Colonic mucosa (tissue), 4 donors: ENCODE measurements around the gene MANEA. TPM values are rescaled to one million over a fixed set of nuclear protein-coding genes. Genes with fewer than 3 reads are reported as not detected.

Experiments used
- DNase-seq: peaks from one replicate; pipeline ENCODE4 v3.0.0-alpha.2; 2020
- H3K27ac ChIP-seq: fragments of 200-600 bp; one replicate; pipeline ENCODE4 v1.8.0; 2021
- H3K27me3 ChIP-seq: fragments of 200-600 bp; one replicate; pipeline ENCODE4 v1.8.0; 2021
- H3K36me3 ChIP-seq: fragments of 200-600 bp; one replicate; pipeline ENCODE4 v1.8.0; 2021
- H3K4me1 ChIP-seq: fragments of 200-600 bp; one replicate; pipeline ENCODE4 v1.8.0; 2021; ENCODE audit warnings: mild to moderate bottlenecking
- H3K4me3 ChIP-seq: fragments of 200-600 bp; one replicate; pipeline ENCODE4 v1.8.0; 2021
- H3K9ac ChIP-seq, 2 donors: one replicate each; pipeline ENCODE4 v1.7.0; 2013; ENCODE audit warnings: control low read depth in 2 of 2, low read depth in 2 of 2, low read length in 2 of 2
- H3K9me3 ChIP-seq: fragments of 200-600 bp; one replicate; pipeline ENCODE4 v1.8.0; 2021
- intact Hi-C: fragments of 100-400 bp; cut with DNase I; formaldehyde crosslinking; loops from one replicate; pipeline ENCODE4 v1.14.1; 2022
- total RNA-seq, 2 donors: library from RNA; stranded (reverse); fragmentation: NEBNext Ultra II Directional in 1 of 2; extraction: Animal tissue kit (Norgen Biotek cat#: 25700) in 1 of 2; gene quantifications; one replicate each; pipeline ENCODE4 v1.2.1, GENCODE V29; 2021
- TF ChIP-seq, protein P1 (sequence below): fragments of 200-600 bp; IDR thresholded peaks from one replicate; pipeline ENCODE4 v1.8.0; 2022; ENCODE audit warnings: antibody characterized with exemption, mild to moderate bottlenecking
- donor health status: healthy.
- donor health status: DM: no; HTN: no; CAD: no.
- donor health status: DM: no; HTN: no; CAD: no.

The MANEA gene
- total RNA-seq, 2 donors from 2014 or later: 4.9 to 7.5 TPM

- Histone ChIP-seq H3K27me3 (no peaks in the 10 kb centered on the region), H3K36me3 (no peaks in the 10 kb centered on the region), H3K9ac (no peak overlapping the region), H3K4me1 (no peaks in the 10 kb centered on the region), H3K9me3 (no peaks in the 10 kb centered on the region), H3K4me3 (no peak overlapping the region), H3K27ac (no peak overlapping the region)
- no peak for DNase-seq
- intact Hi-C loops: no loop called here
- TF ChIP-seq, protein P1, sequence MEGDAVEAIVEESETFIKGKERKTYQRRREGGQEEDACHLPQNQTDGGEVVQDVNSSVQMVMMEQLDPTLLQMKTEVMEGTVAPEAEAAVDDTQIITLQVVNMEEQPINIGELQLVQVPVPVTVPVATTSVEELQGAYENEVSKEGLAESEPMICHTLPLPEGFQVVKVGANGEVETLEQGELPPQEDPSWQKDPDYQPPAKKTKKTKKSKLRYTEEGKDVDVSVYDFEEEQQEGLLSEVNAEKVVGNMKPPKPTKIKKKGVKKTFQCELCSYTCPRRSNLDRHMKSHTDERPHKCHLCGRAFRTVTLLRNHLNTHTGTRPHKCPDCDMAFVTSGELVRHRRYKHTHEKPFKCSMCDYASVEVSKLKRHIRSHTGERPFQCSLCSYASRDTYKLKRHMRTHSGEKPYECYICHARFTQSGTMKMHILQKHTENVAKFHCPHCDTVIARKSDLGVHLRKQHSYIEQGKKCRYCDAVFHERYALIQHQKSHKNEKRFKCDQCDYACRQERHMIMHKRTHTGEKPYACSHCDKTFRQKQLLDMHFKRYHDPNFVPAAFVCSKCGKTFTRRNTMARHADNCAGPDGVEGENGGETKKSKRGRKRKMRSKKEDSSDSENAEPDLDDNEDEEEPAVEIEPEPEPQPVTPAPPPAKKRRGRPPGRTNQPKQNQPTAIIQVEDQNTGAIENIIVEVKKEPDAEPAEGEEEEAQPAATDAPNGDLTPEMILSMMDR: no peak
Measured at GRCh38 chr6:95601133-95601532, 23.8 kb downstream of the MANEA start.

GRCh38 chr6:95614094-95614493, 36.8 kb downstream of the MANEA start:
- no peak overlapping the region for H3K9ac ChIP-seq
- no peaks in the 10 kb centered on the region for H3K36me3 ChIP-seq
- H3K4me3 ChIP-seq: no peak overlapping the region
- no peak overlapping the region for H3K27ac ChIP-seq
- no peak for DNase-seq
- no peaks in the 10 kb centered on the region for H3K4me1 ChIP-seq
- TF ChIP-seq, protein P1: no peak
- no peaks in the 10 kb centered on the region for H3K27me3 ChIP-seq
- intact Hi-C loops: no loop called here
- no peaks in the 10 kb centered on the region for H3K9me3 ChIP-seq

DNA sequence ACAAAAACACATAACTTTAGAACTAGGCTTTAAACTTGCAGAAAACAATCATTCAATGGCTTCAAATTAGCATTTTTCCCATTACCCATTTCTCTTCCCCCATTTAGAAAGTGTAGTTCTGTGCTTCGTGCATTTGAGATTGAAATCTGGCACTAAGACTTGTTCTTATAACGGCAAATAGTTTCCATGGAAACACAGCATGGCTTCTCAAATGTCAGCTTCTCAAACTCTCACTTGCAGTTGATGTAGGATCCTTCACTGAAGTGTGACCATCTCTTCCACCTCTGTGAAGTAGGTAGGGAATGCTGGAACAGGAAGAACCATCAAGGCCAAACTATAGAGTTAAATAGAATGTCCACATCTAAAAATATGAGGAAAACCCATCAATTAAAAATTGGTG, 52.2 kb downstream of the MANEA start:
- no peaks in the 10 kb centered on the region for H3K9me3 ChIP-seq
- no peak overlapping the region for H3K4me3 ChIP-seq
- DNase-seq: no peak
- no peaks in the 10 kb centered on the region for H3K27me3 ChIP-seq
- H3K9ac ChIP-seq: no peak overlapping the region
- intact Hi-C loops: no loop called here
- H3K4me1 ChIP-seq: no peaks in the 10 kb centered on the region
- no peak overlapping the region for H3K27ac ChIP-seq
- TF ChIP-seq, protein P1: no peak
- no peaks in the 10 kb centered on the region for H3K36me3 ChIP-seq

DNA sequence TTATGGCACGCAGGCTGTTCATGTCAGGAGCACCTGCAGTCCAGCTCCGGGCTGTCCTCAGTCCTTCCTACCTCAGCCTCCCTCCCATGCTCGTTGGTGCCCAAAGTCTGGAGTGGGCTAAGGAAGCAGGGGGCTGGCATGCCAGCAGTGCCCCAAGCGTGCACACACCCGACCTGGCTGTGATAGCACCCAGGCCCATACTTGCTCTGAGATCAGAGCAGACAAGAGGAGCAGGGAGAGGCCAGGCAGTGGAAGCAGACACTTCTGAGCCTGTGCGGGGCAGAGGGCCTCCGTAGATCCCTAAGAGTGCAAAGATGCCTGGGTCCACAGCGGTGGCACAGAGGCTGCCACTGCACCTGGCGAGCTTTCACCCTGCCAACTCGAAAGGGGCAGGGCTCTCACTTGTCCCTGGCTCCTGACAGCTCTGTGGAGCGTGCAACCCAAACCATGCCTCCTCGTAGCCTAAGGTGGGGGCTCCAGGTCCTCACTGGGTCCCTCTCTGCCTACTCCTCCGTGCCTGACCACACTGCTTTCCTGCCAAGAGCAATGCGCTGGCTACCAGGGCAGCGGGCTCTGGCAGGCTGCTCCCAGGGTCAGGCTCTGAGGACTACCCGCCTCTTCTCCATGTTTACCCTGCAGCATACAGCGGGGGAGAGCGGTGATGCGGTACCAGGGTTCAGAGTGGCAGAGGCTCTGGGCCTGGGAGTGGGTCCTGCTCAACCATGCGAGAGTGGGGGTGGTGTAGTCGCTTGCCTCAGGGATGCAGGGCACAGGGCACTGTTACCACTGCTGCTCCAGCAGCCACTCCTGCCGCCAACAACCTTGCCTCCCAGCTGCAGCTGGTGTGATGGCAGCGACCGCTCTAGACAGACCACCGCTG, 59.5 kb downstream of the MANEA start:
- intact Hi-C loops: no loop called here

GRCh38 chr6:95648636-95649035, 71.3 kb downstream of the MANEA start:
- no peaks in the 10 kb centered on the region for H3K9me3 ChIP-seq
- intact Hi-C loops: no loop called here
- no peak overlapping the region for H3K4me3 ChIP-seq
- H3K4me1 ChIP-seq: no peaks in the 10 kb centered on the region
- no peak overlapping the region for H3K27ac ChIP-seq
- DNase-seq: no peak
- H3K36me3 ChIP-seq: no peaks in the 10 kb centered on the region
- no peak overlapping the region for H3K9ac ChIP-seq
- no peaks in the 10 kb centered on the region for H3K27me3 ChIP-seq
- TF ChIP-seq, protein P1: no peak

More for the DNA sequence above, 59.5 kb downstream of the MANEA start:
- Histone ChIP-seq H3K4me3 (no peak overlapping the region), H3K4me1 (no peaks in the 10 kb centered on the region), H3K27me3 (no peaks in the 10 kb centered on the region), H3K9me3 (no peaks in the 10 kb centered on the region), H3K9ac (no peak overlapping the region), H3K27ac (no peak overlapping the region), H3K36me3 (no peaks in the 10 kb centered on the region)
- DNase-seq: no peak
- TF ChIP-seq, protein P1: no peak
